ENCODE measurements around the gene NFATC2. TPM values are rescaled to one million over a fixed set of nuclear protein-coding genes. Genes with fewer than 3 reads are reported as not detected.

The NFATC2 gene
- total and polyA plus RNA-seq, 8 donors, result 1.5 to 8.3 (median 4.3) TPM

DNA sequence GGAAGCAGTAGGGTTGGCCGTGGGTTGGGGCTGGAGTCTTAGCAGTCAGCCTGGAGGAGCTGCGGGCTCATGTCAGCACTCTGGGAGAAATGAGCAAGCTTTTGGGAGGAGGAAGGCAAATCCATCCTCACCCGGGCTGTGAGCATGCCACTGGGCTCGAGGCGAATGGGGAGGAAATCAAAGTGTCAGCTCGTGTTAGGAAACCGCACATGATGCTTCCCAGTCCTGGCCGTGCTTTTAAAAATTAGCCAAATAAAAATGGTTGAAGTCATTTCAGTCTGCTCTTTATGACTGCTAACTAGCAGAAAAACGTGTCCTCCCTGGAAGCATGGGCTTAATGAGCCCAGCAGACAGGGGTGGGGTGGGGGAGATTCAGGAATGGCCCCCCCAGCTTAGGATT, 98.1 kb downstream of the NFATC2 start:
- no peaks in the 10 kb centered on the region for H3K4me1 ChIP-seq
- no peak overlapping the region for H3K27ac ChIP-seq
- no peaks in the 10 kb centered on the region for H3K27me3 ChIP-seq
- FAIRE-seq (no peak), ATAC-seq (no peak), DNase-seq (no peak)
- H3K9me3 ChIP-seq, result no peaks in the 10 kb centered on the region
- H3K36me3 ChIP-seq, result no peaks in the 10 kb centered on the region
- intact Hi-C loops (cut with DNase I), result no loop called here
- H3K4me3 ChIP-seq, result no peak overlapping the region
- 81 to 85% methylated on average over 9 of the region's 9 CpGs for WGBS, 2 donors
- TF ChIP-seq CTCF (IDR thresholded peaks at IDR 0.05), result no peak

DNA sequence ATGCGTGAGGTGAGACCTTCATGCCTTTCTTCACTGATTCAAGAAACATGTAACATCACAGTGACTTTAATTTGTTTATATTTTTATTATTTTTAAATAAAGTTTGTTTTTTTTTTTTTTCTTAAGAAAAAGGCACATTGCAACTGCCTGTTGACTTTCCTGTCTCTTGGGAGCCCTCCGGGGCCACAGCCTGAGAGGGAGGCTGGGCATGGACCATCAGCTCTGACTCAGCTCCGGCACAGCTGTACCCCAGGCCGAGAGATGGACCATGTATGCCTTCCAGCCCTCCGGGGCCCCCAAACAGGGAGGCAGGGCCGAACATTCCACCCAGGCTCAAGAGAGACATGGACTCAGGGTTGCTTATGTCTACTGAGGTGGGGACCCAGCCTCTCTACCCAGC, 99.9 kb downstream of the NFATC2 start:
- Histone ChIP-seq H3K9me3 (no peaks in the 10 kb centered on the region), H3K4me3 (no peak overlapping the region), H3K27ac (no peak overlapping the region), H3K27me3 (no peaks in the 10 kb centered on the region), H3K4me1 (no peaks in the 10 kb centered on the region), H3K36me3 (no peaks in the 10 kb centered on the region)
- no peak for TF ChIP-seq CTCF (IDR thresholded peaks at IDR 0.05)
- DNase-seq, result no peak
- no peak for FAIRE-seq
- no peak for ATAC-seq
- intact Hi-C loops (cut with DNase I), result no loop called here
- 94% methylated on average over 6 of the region's 6 CpGs for WGBS, 2 donors

DNA sequence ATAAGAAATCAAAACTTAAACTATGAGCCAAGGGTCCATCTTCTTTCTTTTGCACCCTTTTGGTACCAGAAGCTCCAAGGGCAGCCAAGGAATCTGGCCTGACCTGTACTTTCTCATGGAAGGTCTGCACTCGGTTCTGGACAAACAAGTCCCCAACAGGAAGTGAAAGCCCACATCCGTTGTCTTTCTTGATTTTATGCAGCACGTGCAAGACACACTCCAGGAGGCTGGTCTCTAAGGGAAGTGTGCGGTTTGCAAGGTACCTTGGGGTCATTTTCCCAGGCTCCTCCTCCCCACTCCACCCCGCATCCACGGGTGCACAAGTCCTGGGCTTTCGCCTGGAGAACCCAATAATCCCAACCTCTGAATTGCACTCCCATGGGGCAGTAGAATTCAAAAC, 101.9 kb downstream of the NFATC2 start:
- intact Hi-C loops (cut with DNase I), result no loop called here
- ATAC-seq (no peak), FAIRE-seq (no peak), DNase-seq (no peak)
- TF ChIP-seq CTCF (IDR thresholded peaks at IDR 0.05), result no peak
- no peak overlapping the region for H3K27ac ChIP-seq
- H3K4me3 ChIP-seq, result no peak overlapping the region
- WGBS, 2 donors, result 79 to 81% methylated on average over 7 of the region's 7 CpGs
- H3K9me3 ChIP-seq, result no peaks in the 10 kb centered on the region
- H3K4me1 ChIP-seq, result no peaks in the 10 kb centered on the region
- no peaks in the 10 kb centered on the region for H3K36me3 ChIP-seq
- no peaks in the 10 kb centered on the region for H3K27me3 ChIP-seq

GRCh38 chr20:51439160-51439689, 103.3 kb downstream of the NFATC2 start:
- TF ChIP-seq CTCF (IDR thresholded peaks at IDR 0.05), result no peak
- Histone ChIP-seq H3K9me3 (no peaks in the 10 kb centered on the region), H3K4me3 (no peak overlapping the region), H3K27ac (no peak overlapping the region), H3K36me3 (no peaks in the 10 kb centered on the region), H3K27me3 (no peaks in the 10 kb centered on the region), H3K4me1 (no peaks in the 10 kb centered on the region)
- FAIRE-seq (no peak), DNase-seq (no peak), ATAC-seq (no peak)
- intact Hi-C loops (cut with DNase I), result no loop called here
- 93% methylated on average over 7 to 9 of the region's 9 CpGs for WGBS, 2 donors

DNA sequence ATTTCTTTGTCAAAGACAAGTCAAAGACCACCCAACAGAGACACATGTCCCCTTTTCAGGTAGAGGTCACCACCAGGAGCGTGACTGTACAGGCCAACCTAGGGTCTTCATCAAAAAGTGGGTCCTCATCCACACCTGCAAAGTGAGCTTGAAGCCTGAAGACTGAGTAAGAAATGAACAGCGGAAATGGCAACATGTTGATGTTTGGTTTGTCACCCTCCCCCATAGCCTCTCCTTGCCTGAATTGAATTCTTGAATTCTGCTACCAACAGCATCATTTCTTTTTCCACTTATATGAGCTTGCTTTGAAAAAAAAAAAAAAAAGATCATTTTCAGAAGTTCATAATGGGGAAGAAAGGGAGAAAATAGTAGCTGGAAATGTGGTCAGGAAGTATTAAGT, 104.4 kb downstream of the NFATC2 start:
- TF ChIP-seq CTCF (IDR thresholded peaks at IDR 0.05), result no peak
- H3K4me1 ChIP-seq, result no peaks in the 10 kb centered on the region
- DNase-seq, result no peak
- no peaks in the 10 kb centered on the region for H3K27me3 ChIP-seq
- no peak for FAIRE-seq
- H3K4me3 ChIP-seq, result no peak overlapping the region
- 95 to 96% methylated on average over 2 of the region's 2 CpGs for WGBS, 2 donors
- intact Hi-C loops (cut with DNase I), result no loop called here
- H3K9me3 ChIP-seq, result no peaks in the 10 kb centered on the region
- H3K27ac ChIP-seq, result no peak overlapping the region
- ATAC-seq, result no peak
- no peaks in the 10 kb centered on the region for H3K36me3 ChIP-seq

Data from pancreas (tissue), 10 donors.